GM21576 (cell line): ENCODE data around the gene DCLRE1B.
"Not testable (repeated sequence)": the region's sequence is repeated elsewhere in the genome, so short reads cannot be mapped to it uniquely, and the experiment has no call there.

Experiments
- ATAC-seq: cut with Tn5 transposase; IDR thresholded peaks from one replicate; pipeline ENCODE4 v1.9.1; 2021; ENCODE audit warnings: mild to moderate bottlenecking, moderate library complexity; ENCODE audit not compliant: unreplicated experiment

Gene DCLRE1B

DNA sequence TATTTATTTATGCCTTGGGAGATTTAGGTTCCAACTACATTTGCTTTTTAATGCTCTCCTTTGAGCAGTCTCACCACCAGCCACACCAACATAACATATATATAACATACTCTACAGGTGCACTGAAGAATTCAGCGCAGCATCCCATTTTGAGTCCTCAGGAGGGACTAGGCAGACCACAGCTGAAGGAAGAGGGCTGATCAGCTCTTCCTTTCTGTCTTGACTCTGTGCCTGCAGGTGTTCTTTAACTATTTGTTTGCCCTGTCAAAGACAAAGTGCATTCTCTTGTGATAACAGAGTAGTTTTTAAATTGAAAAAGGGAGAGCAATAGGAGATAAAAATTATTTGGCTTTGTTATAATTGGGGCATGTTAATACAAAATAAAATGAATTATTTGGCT, 41.0 kb downstream of the DCLRE1B start:
- no peak for ATAC-seq

DNA sequence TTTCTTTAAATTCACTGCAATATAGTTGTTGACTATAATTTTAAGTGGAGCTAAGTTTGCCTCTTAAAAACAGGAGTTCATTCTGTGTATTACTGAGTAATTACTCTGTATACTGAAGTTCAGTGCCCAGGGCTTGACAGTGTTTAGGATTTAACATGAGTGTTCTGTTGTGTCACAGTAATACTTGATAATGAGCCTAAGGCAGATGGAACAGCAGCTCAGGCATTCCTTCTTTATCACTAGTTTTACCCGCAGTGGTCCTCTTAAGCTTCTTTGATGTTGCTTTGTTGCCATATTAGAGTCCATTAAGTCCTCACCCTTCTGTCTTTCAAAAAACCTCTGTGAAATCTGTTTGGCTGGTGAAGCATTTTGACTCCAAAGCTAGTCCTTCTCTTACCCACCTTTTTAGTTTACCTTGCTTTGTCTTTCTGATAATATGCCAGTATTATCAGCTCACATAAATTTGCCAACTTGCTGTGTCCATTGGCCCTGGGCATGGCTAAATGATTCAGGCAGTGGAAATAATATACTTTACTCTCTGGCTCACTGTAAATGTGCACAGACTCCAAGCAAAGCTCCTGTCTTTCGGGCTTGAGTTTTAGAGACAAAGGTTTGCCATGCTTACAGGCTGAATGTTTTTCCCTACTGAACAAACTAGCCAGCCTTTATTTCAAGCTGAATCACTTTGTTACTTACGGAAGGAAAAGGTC, 41.7 kb downstream of the DCLRE1B start:
- no peak for ATAC-seq

DNA sequence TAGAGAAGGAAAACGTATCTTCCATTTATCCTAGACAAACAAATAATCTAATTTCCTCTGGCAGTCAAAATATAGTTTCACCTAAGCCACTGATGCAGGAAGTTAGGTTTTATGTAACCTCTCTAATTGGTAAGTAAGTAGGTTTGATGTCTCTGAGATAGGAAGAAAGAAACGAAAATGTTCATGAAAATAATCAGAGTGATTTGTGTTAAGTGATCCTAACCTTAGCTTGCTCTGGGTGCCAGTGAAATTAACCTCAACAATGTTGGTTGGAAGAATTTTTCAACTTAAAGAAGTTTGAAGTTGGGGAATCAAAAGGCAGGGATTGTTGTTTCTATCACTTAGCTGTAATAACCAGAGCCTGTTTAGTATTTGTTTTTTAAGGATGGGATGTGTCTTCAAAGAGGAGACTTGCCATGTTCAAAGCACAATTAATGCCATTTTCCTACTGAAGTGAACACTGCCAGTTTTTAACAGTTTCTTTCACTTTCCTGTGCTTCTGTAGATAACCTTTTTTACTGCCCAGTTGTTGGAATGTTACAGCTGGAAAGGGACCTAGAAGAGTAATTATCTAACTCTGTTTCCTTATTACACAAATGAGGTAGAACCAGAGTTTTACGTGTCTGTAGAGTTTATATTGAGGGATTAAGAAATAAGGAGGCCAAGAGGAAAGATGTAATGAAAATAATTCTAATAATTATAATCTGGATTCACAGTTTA, 42.4 kb downstream of the DCLRE1B start:
- no peak for ATAC-seq

GRCh38 chr1:113948151-113948550, 43.0 kb downstream of the DCLRE1B start:
- ATAC-seq = not testable (repeated sequence)

GRCh38 chr1:113949007-113949406, 43.9 kb downstream of the DCLRE1B start:
- ATAC-seq = no peak

DNA sequence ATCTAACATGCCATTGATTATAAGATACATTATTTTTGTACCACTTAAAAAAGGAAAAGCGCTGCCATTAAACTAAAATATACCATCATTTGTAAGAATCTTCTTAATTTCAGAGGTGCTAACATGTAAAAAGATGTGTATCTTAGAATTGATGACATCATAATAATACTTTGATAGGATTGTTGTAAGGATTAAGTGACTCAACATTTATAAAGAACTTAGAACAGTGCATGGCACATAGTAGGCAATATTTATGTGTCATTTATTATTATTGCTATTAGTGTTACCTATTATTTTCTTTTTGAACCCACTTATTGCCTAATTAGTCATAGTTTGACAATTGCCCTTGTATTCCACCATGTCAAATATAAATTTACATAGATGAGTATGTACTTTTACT, 45.8 kb downstream of the DCLRE1B start:
- no peak for ATAC-seq

DNA sequence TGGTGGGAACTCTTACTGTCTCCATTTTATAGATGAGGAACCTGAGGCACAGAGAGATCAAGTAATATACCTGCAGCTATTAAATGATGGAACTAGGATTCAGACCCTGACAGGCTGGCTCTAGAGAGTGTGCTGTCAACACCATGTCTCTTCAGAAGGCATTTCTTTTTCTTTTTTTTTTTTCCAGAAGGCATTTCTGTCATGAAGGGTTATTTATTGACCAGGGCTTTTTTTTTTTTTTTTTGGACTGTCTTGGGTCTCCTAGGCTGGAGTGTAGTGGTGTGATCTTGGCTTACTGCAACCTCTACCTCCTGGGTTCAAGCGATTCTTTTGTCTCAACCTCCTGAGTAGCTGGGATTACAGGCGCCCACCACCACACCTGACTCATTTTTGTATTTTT, 46.6 kb downstream of the DCLRE1B start:
- ATAC-seq = no peak

DNA sequence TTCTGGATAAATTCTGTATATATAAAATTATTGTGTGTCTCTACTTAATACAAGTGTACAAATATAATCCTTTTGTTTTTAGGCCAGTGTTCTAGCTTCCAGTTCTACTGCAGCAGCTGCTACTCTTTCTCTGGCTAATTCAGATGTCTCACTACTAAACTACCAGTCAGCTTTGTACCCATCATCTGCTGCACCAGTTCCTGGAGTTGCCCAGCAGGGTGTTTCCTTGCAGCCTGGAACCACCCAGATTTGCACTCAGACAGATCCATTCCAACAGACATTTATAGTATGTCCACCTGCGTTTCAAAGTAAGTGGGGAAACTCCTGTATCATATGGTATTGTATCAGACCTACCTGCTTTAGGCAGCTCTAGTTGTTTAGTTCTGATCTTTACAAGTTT, 52.9 kb downstream of the DCLRE1B start:
- ATAC-seq = no peak

DNA sequence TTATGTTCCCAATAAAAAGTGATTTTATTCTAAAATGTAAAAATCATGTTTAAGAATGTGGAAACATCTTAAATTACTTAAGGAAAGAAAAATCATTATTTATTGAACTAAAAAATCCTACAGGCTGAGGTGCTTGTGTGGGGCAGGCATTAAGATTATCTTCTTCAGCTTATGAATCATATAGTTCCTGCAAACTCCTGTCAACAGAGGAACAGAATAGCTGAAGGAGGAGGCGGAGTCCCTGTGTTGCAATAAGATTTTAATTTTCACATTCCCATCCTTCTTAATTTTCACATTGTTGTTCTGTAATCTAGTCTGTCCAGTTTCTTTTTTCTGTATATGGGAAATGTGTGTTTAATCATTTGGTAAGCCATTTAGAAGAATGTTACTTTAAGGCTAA, 53.6 kb downstream of the DCLRE1B start:
- ATAC-seq = no peak

GRCh38 chr1:113963281-113963906, 58.3 kb downstream of the DCLRE1B start:
- ATAC-seq = no peak
